CD8-positive, alpha-beta memory T cell (primary cell): Measurements from ENCODE around the gene RETREG2. TPM values are rescaled to one million over a fixed set of nuclear protein-coding genes. Genes with fewer than 3 reads are reported as not detected.

Source experiments
- CTCF ChIA-PET: fragments of 350-600 bp; sonication (Branson Sonifier 250); formaldehyde crosslinking; loops from one replicate; lab custom pipeline; 2021; ENCODE audit warnings: antibody characterized with exemption; lab: Charles Lee
- POLR2A ChIA-PET: fragments of 350-600 bp; sonication (Branson Sonifier 250); formaldehyde crosslinking; loops from one replicate; lab custom pipeline; 2021; ENCODE audit warnings: antibody characterized with exemption; lab: Charles Lee
- DNase-seq, 5 donors: peaks; one replicate each; pipeline versions ENCODE4 v3.0.0 to v3.0.0-alpha.2; 2020 to 2022; ENCODE audit warnings: mixed read lengths in 1 of 5
- H3K27ac ChIP-seq: one replicate; pipeline ENCODE4 v1.7.0; 2013; ENCODE audit warnings: low read depth, mild to moderate bottlenecking, low read length, moderate library complexity
- H3K27me3 ChIP-seq: 2 replicates; pipeline ENCODE4 v1.7.0; 2013; ENCODE audit warnings: low read length, mild to moderate bottlenecking; ENCODE audit not compliant: insufficient read depth, poor library complexity, severe bottlenecking
- H3K36me3 ChIP-seq: 2 replicates; pipeline ENCODE4 v1.7.0; 2013; ENCODE audit warnings: mild to moderate bottlenecking, low read length, moderate library complexity; ENCODE audit not compliant: insufficient read depth
- H3K4me1 ChIP-seq: 2 replicates; pipeline ENCODE4 v1.7.0; 2013; ENCODE audit warnings: mild to moderate bottlenecking, low read length, moderate library complexity; ENCODE audit not compliant: insufficient read depth
- H3K4me3 ChIP-seq: 2 replicates; pipeline ENCODE4 v1.7.0; 2013; ENCODE audit warnings: mild to moderate bottlenecking, low read length
- H3K9me3 ChIP-seq: 2 replicates; pipeline ENCODE4 v1.7.0; 2013; ENCODE audit warnings: mild to moderate bottlenecking, low read length
- H3K27ac Mint-ChIP-seq, 8 donors: one replicate each; pipeline ENCODE4 v1.8.0; 2020 to 2021; ENCODE audit warnings: mixed read lengths in 8 of 8, mild to moderate bottlenecking in 6 of 8, inconsistent platforms in 3 of 8, moderate library complexity in 3 of 8
- H3K27me3 Mint-ChIP-seq, 2 donors: one replicate each; pipeline ENCODE4 v1.8.0; 2020 to 2021; ENCODE audit warnings: mixed read lengths in 2 of 2, mild to moderate bottlenecking in 1 of 2, moderate library complexity in 1 of 2
- H3K36me3 Mint-ChIP-seq, 3 donors: one replicate each; pipeline ENCODE4 v1.8.0; 2020 to 2021; ENCODE audit warnings: mixed read lengths in 3 of 3, inconsistent platforms in 1 of 3, mild to moderate bottlenecking in 1 of 3
- H3K4me1 Mint-ChIP-seq, 3 donors: one replicate each; pipeline ENCODE4 v1.8.0; 2020 to 2021; ENCODE audit warnings: mixed read lengths in 3 of 3, inconsistent platforms in 1 of 3, mild to moderate bottlenecking in 1 of 3
- H3K4me3 Mint-ChIP-seq, 7 donors: one replicate each; pipeline ENCODE4 v1.8.0; 2020 to 2021; ENCODE audit warnings: mixed read lengths in 7 of 7, mild to moderate bottlenecking in 6 of 7, moderate library complexity in 4 of 7, inconsistent platforms in 2 of 7
- H3K9me3 Mint-ChIP-seq, 5 donors: one replicate each; pipeline ENCODE4 v1.8.0; 2020 to 2022; ENCODE audit warnings: mixed read lengths in 5 of 5, mild to moderate bottlenecking in 3 of 5, moderate library complexity in 2 of 5, inconsistent platforms in 1 of 5
- polyA plus RNA-seq: library from polyadenylated mRNA; unstranded; fragments of 300-500 nt; fragmentation: Illumina TruSeq; gene quantifications from one replicate; pipeline ENCODE4 v1.2.3, GENCODE V29; 2021
- total RNA-seq, 2 experiments: library from RNA; stranded (reverse); gene quantifications; one replicate each; pipeline ENCODE4 v1.2.3, GENCODE V29; 2021

Gene RETREG2, protein sequence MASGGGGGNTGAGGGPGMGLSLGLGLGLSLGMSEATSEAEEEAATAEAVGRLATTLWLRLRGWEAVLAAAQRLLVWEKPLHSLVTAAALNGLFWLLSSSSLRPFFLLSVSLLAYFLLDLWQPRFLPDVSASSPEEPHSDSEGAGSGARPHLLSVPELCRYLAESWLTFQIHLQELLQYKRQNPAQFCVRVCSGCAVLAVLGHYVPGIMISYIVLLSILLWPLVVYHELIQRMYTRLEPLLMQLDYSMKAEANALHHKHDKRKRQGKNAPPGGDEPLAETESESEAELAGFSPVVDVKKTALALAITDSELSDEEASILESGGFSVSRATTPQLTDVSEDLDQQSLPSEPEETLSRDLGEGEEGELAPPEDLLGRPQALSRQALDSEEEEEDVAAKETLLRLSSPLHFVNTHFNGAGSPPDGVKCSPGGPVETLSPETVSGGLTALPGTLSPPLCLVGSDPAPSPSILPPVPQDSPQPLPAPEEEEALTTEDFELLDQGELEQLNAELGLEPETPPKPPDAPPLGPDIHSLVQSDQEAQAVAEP
- total RNA-seq (10 to 100 TPM; 67.6 to 76.1 TPM), polyA plus RNA-seq (65.9 TPM)

DNA sequence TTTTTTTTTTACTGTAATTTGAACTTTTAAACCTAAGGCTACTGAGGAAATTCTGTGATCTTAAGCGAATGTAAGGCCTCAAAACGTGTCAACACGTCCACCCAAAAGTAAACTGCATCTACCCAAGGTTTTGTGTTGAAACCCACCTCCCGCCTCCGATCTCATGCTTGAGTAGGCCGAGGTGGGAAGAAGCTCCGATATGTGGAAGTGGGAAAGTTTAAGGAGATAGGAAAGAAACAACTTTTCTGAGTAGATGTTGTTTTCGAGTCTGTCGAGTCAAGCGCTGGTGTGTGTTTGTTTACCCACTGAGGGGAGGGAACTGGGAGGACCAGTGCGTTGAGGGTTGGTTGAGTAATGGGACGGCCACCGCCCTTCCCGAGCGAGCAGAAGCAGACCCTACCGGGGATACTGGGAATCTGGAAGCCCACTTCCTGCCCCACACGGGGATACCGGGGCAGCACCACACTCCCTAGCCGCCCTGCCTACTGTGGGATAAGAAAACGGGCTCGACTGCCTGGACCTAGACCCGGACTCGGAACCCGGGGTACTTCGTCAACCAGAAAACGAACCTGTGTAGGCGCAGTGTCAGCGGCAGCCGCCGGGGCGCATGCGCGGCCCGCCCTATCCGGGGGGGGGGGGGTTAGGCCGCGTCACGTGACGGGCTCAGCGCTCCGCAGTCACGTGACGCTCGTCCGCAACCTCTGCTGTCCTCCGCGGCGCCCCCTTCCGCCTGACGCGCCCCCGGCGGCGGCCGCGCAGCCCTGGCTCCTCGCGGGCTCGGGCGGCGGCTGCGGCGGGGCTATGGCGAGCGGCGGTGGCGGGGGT is at the start of gene RETREG2:
Gene RETREG2, plus strand, starts transcription at position 724 of the 825 bp plus-strand sequence. Its CDS starts 78 bp downstream, at position 802.
- no peaks in the 10 kb centered on the region for H3K27me3 ChIP-seq
- peak within 1 kb of the TSS; percentile 95 to 100 (median 99) for H3K27ac Mint-ChIP-seq
- H3K4me3 Mint-ChIP-seq, result peak within 1 kb of the TSS; percentile 94 to 98 (median 96)
- peaks cover 55 to 79% (median 75%) of the 10 kb centered on the region in 3 donors for H3K4me1 Mint-ChIP-seq
- ChIA-PET POLR2A (interaction anchor here (0.6 to 4.6 kb wide), 12 partner anchors 9 to 948 kb away, joined by 3 to 88 read pairs (median 4); partner anchors contain the start of genes ANKZF1, ATG9A, DNAJB2 and TUBA4A), CTCF (interaction anchor here (0.7 to 3.1 kb wide), 6 partner anchors 19 to 117 kb away, joined by 3 to 22 read pairs (median 6); partner anchors contain the start of genes DNAJB2, NHEJ1 and ZFAND2B)
- peak; percentile 73 to 90 (median 85) for DNase-seq
- H3K4me1 ChIP-seq, result peaks cover 54% of the 10 kb centered on the region
- H3K36me3 Mint-ChIP-seq, result peaks cover 0 to 79% (median 7%) of the 10 kb centered on the region in 3 donors
- no peaks in the 10 kb centered on the region for H3K27me3 Mint-ChIP-seq
- peak within 1 kb of the TSS; percentile 85 for H3K27ac ChIP-seq
- H3K9me3 ChIP-seq, result no peaks in the 10 kb centered on the region
- H3K4me3 ChIP-seq, result peak within 1 kb of the TSS; percentile 64
- H3K36me3 ChIP-seq, result peaks cover 42% of the 10 kb centered on the region
- no peaks in the 10 kb centered on the region for H3K9me3 Mint-ChIP-seq

- H3K36me3 ChIP-seq, result no peaks in the 10 kb centered on the region
- no peaks in the 10 kb centered on the region for H3K9me3 Mint-ChIP-seq
- peaks cover 0 to 17% (median 4%) of the 10 kb centered on the region in 3 donors for H3K36me3 Mint-ChIP-seq
- H3K4me3 ChIP-seq, result no peak overlapping the region
- CTCF ChIA-PET, result interaction anchor here (1.3 kb wide), 1 partner anchor 9 kb away, joined by 3 read pairs; no protein-coding TSS in a partner anchor
- POLR2A ChIA-PET, result no interaction called here
- no peaks in the 10 kb centered on the region for H3K27me3 Mint-ChIP-seq
- no peak overlapping the region for H3K4me3 Mint-ChIP-seq
- H3K4me1 Mint-ChIP-seq, result peaks cover 23 to 33% (median 25%) of the 10 kb centered on the region in 3 donors
- peak overlapping the region in 1 of 8 donors; percentile 20 for H3K27ac Mint-ChIP-seq
- H3K27ac ChIP-seq, result no peak overlapping the region
- no peak for DNase-seq
- peaks cover 12% of the 10 kb centered on the region for H3K4me1 ChIP-seq
- H3K27me3 ChIP-seq, result no peaks in the 10 kb centered on the region
- H3K9me3 ChIP-seq, result no peaks in the 10 kb centered on the region
These were observed 49.7 kb upstream of the RETREG2 start for GRCh38 chr2:219128396-219128795.

DNA sequence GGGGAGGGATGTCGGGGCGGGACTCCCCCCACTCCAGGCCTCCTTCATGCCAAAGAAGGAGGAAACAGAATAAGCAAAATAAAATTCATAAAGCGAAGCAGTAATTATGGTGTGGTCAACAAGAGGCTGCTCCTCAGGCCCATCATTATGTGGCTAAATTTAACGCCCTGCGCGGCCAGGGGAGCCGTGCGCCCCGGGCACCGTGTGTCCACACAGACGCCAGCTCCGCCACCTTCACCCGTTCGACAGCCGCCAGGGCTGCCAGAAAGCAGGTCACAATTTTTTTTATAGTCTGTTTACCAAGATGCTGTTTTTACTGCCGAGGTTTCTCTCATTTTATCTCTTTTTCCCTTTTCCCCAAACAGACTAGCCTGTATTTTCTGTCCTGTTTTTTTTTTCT is 48.5 kb upstream of the RETREG2 start:
- H3K4me1 Mint-ChIP-seq, result peaks cover 13 to 25% (median 15%) of the 10 kb centered on the region in 3 donors
- Histone ChIP-seq H3K4me3 (no peak overlapping the region), H3K4me1 (peaks cover 6% of the 10 kb centered on the region), H3K9me3 (no peaks in the 10 kb centered on the region), H3K36me3 (no peaks in the 10 kb centered on the region), H3K27me3 (no peaks in the 10 kb centered on the region), H3K27ac (no peak overlapping the region)
- peak overlapping the region in 1 of 8 donors; percentile 21 for H3K27ac Mint-ChIP-seq
- ChIA-PET POLR2A (no interaction called here), CTCF (interaction anchor here (0.5 to 1.5 kb wide), 2 partner anchors 82 to 171 kb away, joined by 3 read pairs; no protein-coding TSS in a partner anchor)
- H3K27me3 Mint-ChIP-seq, result no peaks in the 10 kb centered on the region
- H3K4me3 Mint-ChIP-seq, result no peak overlapping the region
- peaks cover 0 to 20% (median 10%) of the 10 kb centered on the region in 3 donors for H3K36me3 Mint-ChIP-seq
- DNase-seq, result no peak
- H3K9me3 Mint-ChIP-seq, result no peaks in the 10 kb centered on the region

DNA sequence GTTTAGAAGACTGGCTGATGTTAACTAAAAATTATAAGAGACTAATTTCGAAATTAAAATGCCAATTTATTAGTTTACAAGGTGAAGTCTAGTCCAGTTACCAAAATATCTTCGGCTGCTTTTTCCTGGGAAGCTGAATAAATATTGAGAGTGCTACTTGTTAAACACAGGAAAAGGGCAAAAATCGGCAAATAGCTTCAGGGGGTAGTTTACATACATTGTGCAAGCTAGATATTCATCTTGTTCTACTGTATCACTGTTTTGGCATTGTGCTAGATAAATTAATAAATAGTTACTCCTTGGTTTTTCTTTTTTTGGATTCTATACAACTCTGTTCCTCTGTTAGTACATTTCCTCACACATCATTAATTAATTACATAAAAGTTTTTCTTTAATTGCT is 46.7 kb upstream of the RETREG2 start:
- no peak for DNase-seq
- H3K36me3 Mint-ChIP-seq, result peaks cover 0 to 22% (median 8%) of the 10 kb centered on the region in 3 donors
- H3K4me3 ChIP-seq, result no peak overlapping the region
- no peaks in the 10 kb centered on the region for H3K9me3 Mint-ChIP-seq
- no peaks in the 10 kb centered on the region for H3K27me3 ChIP-seq
- no peak overlapping the region for H3K27ac Mint-ChIP-seq
- no peaks in the 10 kb centered on the region for H3K36me3 ChIP-seq
- H3K4me1 ChIP-seq, result no peaks in the 10 kb centered on the region
- ChIA-PET POLR2A (no interaction called here), CTCF (interaction anchor here (1.8 kb wide), 1 partner anchor 102 kb away, joined by 7 read pairs; no protein-coding TSS in a partner anchor)
- H3K4me3 Mint-ChIP-seq, result no peak overlapping the region
- H3K4me1 Mint-ChIP-seq, result peaks cover 0 to 10% (median 5%) of the 10 kb centered on the region in 3 donors
- H3K9me3 ChIP-seq, result no peaks in the 10 kb centered on the region
- H3K27ac ChIP-seq, result no peak overlapping the region
- H3K27me3 Mint-ChIP-seq, result no peaks in the 10 kb centered on the region

DNA sequence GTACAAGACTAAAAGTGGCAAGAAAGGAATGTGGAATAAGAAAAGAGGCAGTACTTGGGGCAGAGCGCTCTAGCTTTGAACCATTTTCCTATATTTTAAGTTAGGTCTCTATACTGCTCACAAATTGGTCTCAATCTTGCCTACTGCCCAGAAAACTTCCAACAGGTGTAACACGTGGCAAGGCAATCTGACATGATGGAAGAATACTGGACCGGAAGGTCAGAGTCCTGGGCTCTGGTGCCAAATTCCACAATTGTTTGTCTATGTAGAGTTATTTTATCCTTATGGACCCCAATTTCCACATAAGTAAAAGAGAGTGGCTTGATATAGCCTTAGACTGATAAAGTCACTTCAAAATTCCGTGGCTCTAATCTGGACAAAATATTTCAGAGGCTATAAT is 46.3 kb upstream of the RETREG2 start:
- ChIA-PET CTCF (interaction anchor here (1.4 to 1.8 kb wide), 2 partner anchors 23 to 102 kb away, joined by 3 to 7 read pairs; no protein-coding TSS in a partner anchor), POLR2A (no interaction called here)
- Histone ChIP-seq H3K27ac (no peak overlapping the region), H3K4me3 (no peak overlapping the region), H3K9me3 (no peaks in the 10 kb centered on the region), H3K27me3 (no peaks in the 10 kb centered on the region), H3K4me1 (no peaks in the 10 kb centered on the region), H3K36me3 (no peaks in the 10 kb centered on the region)
- Mint-ChIP-seq H3K4me3 (no peak overlapping the region), H3K36me3 (peaks cover 0 to 19% (median 8%) of the 10 kb centered on the region in 3 donors), H3K9me3 (no peaks in the 10 kb centered on the region), H3K4me1 (peaks cover 0 to 10% (median 5%) of the 10 kb centered on the region in 3 donors), H3K27ac (peak overlapping the region in 1 of 8 donors; percentile 52), H3K27me3 (no peaks in the 10 kb centered on the region)
- DNase-seq, result no peak

- H3K27ac Mint-ChIP-seq, result peak overlapping the region in 2 of 8 donors; percentile 2 to 10
- H3K4me3 Mint-ChIP-seq, result no peak overlapping the region
- POLR2A ChIA-PET, result no interaction called here
- CTCF ChIA-PET, result interaction anchor here (1.3 to 1.5 kb wide), 2 partner anchors 15 to 76 kb away, joined by 3 read pairs; no protein-coding TSS in a partner anchor
- no peak for DNase-seq
- no peaks in the 10 kb centered on the region for H3K27me3 Mint-ChIP-seq
- Histone ChIP-seq H3K4me1 (no peaks in the 10 kb centered on the region), H3K27ac (no peak overlapping the region), H3K27me3 (no peaks in the 10 kb centered on the region), H3K4me3 (no peak overlapping the region), H3K9me3 (no peaks in the 10 kb centered on the region), H3K36me3 (no peaks in the 10 kb centered on the region)
- H3K9me3 Mint-ChIP-seq, result no peaks in the 10 kb centered on the region
- peaks cover 0 to 32% (median 22%) of the 10 kb centered on the region in 3 donors for H3K36me3 Mint-ChIP-seq
- H3K4me1 Mint-ChIP-seq, result peaks cover 2 to 9% (median 7%) of the 10 kb centered on the region in 3 donors
These were observed 44.1 kb upstream of the RETREG2 start for GRCh38 chr2:219133976-219134375.

GRCh38 chr2:219140722-219141121 is 37.4 kb upstream of the RETREG2 start:
- no peak for DNase-seq
- POLR2A ChIA-PET, result no interaction called here
- peaks cover 0 to 9% (median 0%) of the 10 kb centered on the region in 3 donors for H3K4me1 Mint-ChIP-seq
- no peak overlapping the region for H3K4me3 ChIP-seq
- H3K27me3 ChIP-seq, result no peaks in the 10 kb centered on the region
- peaks cover 23 to 74% (median 30%) of the 10 kb centered on the region in 3 donors for H3K36me3 Mint-ChIP-seq
- H3K36me3 ChIP-seq, result peaks cover 4% of the 10 kb centered on the region
- no peaks in the 10 kb centered on the region for H3K4me1 ChIP-seq
- no peaks in the 10 kb centered on the region for H3K9me3 ChIP-seq
- H3K27ac ChIP-seq, result no peak overlapping the region
- no peak overlapping the region for H3K4me3 Mint-ChIP-seq
- CTCF ChIA-PET, result interaction anchor here (1.5 kb wide), 1 partner anchor 154 kb away, joined by 4 read pairs; no protein-coding TSS in a partner anchor
- H3K27me3 Mint-ChIP-seq, result no peaks in the 10 kb centered on the region
- H3K9me3 Mint-ChIP-seq, result no peaks in the 10 kb centered on the region
- peak overlapping the region in 1 of 8 donors; percentile 2 for H3K27ac Mint-ChIP-seq
